Endothelial cell of umbilical vein (primary cell): ENCODE results near the gene MPEG1. TPM values are rescaled to one million over a fixed set of nuclear protein-coding genes. Genes with fewer than 3 reads are reported as not detected.

Experiments used
- BruUV-seq: library from RNA; stranded (reverse); fragments of 400-500 nt; replicated peaks from 2 replicates; lab custom pipeline; 2021; lab: Mats Ljungman, UMichigan
- CTCF ChIA-PET: fragments of 300-600, 350-600 bp; sonication (Branson Sonifier 250); formaldehyde crosslinking; loops from one replicate; lab custom pipeline; 2021; ENCODE audit warnings: antibody characterized with exemption, inconsistent platforms; lab: Charles Lee
- POLR2A ChIA-PET: fragments of 300-600, 350-600 bp; sonication (Branson Sonifier 250); formaldehyde crosslinking; loops from one replicate; lab custom pipeline; 2021; ENCODE audit warnings: antibody characterized with exemption, inconsistent platforms; lab: Charles Lee
- DNase-seq: peaks from one replicate; pipeline ENCODE4 v3.0.0-alpha.2; 2011; ENCODE audit warnings: low read depth, low spot score
- FAIRE-seq: peaks from 2 replicates; lab custom pipeline; 2011; peaks lifted over from hg19 to GRCh38; lab: Jason Lieb, UNC
- H2AFZ ChIP-seq: 2 replicates; pipeline ENCODE4 v1.6.0; 2012; ENCODE audit warnings: low read depth, low read length, control low read depth, inconsistent platforms
- H3K27ac ChIP-seq: 2 replicates; pipeline ENCODE4 v1.5.1; 2011; ENCODE audit warnings: low read depth, mild to moderate bottlenecking, control low read depth, low read length, moderate library complexity; ENCODE audit not compliant: insufficient read depth
- H3K27me3 ChIP-seq, 2 experiments: 2 replicates each; pipeline versions ENCODE4 v1.6.0 to v1.6.1; 2011; ENCODE audit warnings: low read length in 2 of 2, mixed read lengths in 1 of 2; ENCODE audit not compliant: control insufficient read depth in 2 of 2, insufficient read depth in 2 of 2
- H3K36me3 ChIP-seq, 2 experiments: 2 replicates in 1 of 2; 3 replicates in 1 of 2; pipeline ENCODE4 v1.5.1; 2011; ENCODE audit warnings: low read length in 2 of 2, mild to moderate bottlenecking in 1 of 2, moderate library complexity in 1 of 2; ENCODE audit not compliant: control insufficient read depth in 2 of 2, insufficient read depth in 2 of 2; ENCODE audit errors: extremely low read depth in 1 of 2
- H3K4me1 ChIP-seq: 3 replicates; pipeline ENCODE4 v1.5.1; 2011; ENCODE audit warnings: mild to moderate bottlenecking, low read length; ENCODE audit not compliant: control insufficient read depth, insufficient read depth; ENCODE audit errors: extremely low read depth
- H3K4me2 ChIP-seq: 2 replicates; pipeline ENCODE4 v1.6.1; 2011; ENCODE audit warnings: low read length, control low read depth, mixed read lengths; ENCODE audit not compliant: insufficient read depth
- H3K4me3 ChIP-seq, 3 experiments: fragments of 200-600 bp in 1 of 3; sonication (generic), shearing (Covaris generic) in 1 of 3; replicated peaks in 1 of 3; 2 replicates each; pipeline ENCODE4 v1.5.1; 2011 to 2016; ENCODE audit warnings: control low read depth in 3 of 3, low read length in 3 of 3, mild to moderate bottlenecking in 2 of 3, inconsistent platforms in 1 of 3, low read depth in 1 of 3, moderate library complexity in 1 of 3; ENCODE audit not compliant: insufficient read depth in 1 of 3
- H3K79me2 ChIP-seq: 2 replicates; pipeline ENCODE4 v1.6.0; 2012; ENCODE audit warnings: low read length, inconsistent platforms; ENCODE audit not compliant: control insufficient read depth, insufficient read depth
- H3K9ac ChIP-seq: replicated peaks from 2 replicates; pipeline ENCODE3; 2011; ENCODE audit warnings: low read length, control low read depth; ENCODE audit not compliant: insufficient read depth; ENCODE audit errors: extremely low read depth
- H3K9me1 ChIP-seq: replicated peaks from 3 replicates; pipeline ENCODE4 v1.6.0; 2011; ENCODE audit warnings: mild to moderate bottlenecking, low read length; ENCODE audit not compliant: control insufficient read depth, insufficient read depth; ENCODE audit errors: extremely low read depth
- H3K9me3 ChIP-seq: replicated peaks from 2 replicates; pipeline ENCODE4 v1.5.1; 2012; ENCODE audit warnings: low read length, inconsistent platforms; ENCODE audit not compliant: control insufficient read depth, insufficient read depth
- H4K20me1 ChIP-seq: replicated peaks from 2 replicates; pipeline ENCODE3; 2011; ENCODE audit warnings: mild to moderate bottlenecking, low read length; ENCODE audit not compliant: control insufficient read depth, insufficient read depth; ENCODE audit errors: extremely low read depth
- CTCF ChIP-seq, 2 donors: IDR thresholded peaks; 1 replicate in 1 of 2; 2 replicates in 1 of 2; pipeline ENCODE4 v1.5.1; 2011; ENCODE audit warnings: low read length in 2 of 2, mild to moderate bottlenecking in 2 of 2, moderate library complexity in 2 of 2, control low read depth in 1 of 2, inconsistent platforms in 1 of 2, low read depth in 1 of 2; ENCODE audit not compliant: insufficient read depth in 1 of 2; ENCODE audit errors: extremely low read depth in 1 of 2
- EZH2 ChIP-seq: IDR thresholded peaks from 2 replicates; pipeline ENCODE4 v1.6.1; 2012; ENCODE audit warnings: borderline replicate concordance, low read depth, mild to moderate bottlenecking, moderate library complexity, low read length, inconsistent platforms; ENCODE audit not compliant: severe bottlenecking
- FOS ChIP-seq: IDR thresholded peaks from 2 replicates; pipeline ENCODE4 v1.6.1; 2011; ENCODE audit warnings: mild to moderate bottlenecking, low read length, moderate library complexity, borderline replicate concordance; ENCODE audit not compliant: insufficient read depth
- GATA2 ChIP-seq: IDR thresholded peaks from 2 replicates; pipeline ENCODE4 v1.7.0; 2011; ENCODE audit warnings: low read depth, mild to moderate bottlenecking, moderate library complexity, mixed read lengths, low read length; ENCODE audit not compliant: insufficient read length, insufficient read depth
- JUN ChIP-seq: IDR thresholded peaks from 2 replicates; pipeline ENCODE4 v1.6.1; 2011; ENCODE audit warnings: borderline replicate concordance, low read depth; ENCODE audit not compliant: insufficient read length, insufficient read depth
- MAX ChIP-seq: IDR thresholded peaks from 2 replicates; pipeline ENCODE4 v1.6.1; 2011; ENCODE audit not compliant: insufficient read depth, insufficient read length
- MYC ChIP-seq: IDR thresholded peaks from one replicate; pipeline ENCODE4 v1.6.1; 2011; ENCODE audit warnings: mild to moderate bottlenecking, low read depth, low read length
- POLR2A ChIP-seq: IDR thresholded peaks from 2 replicates; pipeline ENCODE4 v1.6.1; 2012; ENCODE audit warnings: low read depth, mild to moderate bottlenecking, control low read depth, low read length
- POLR2AphosphoS5 ChIP-seq: IDR thresholded peaks from 2 replicates; pipeline ENCODE4 v1.6.1; 2012; ENCODE audit warnings: low read depth, mild to moderate bottlenecking, control low read depth, low read length, moderate library complexity; ENCODE audit not compliant: insufficient read depth
- dilution Hi-C: fragments of 300-500 bp; cut with MboI; formaldehyde crosslinking; loops from one replicate; pipeline ENCODE4 v1.15.0; 2019; ENCODE audit warnings: low sequenced_read_pairs; ENCODE audit not compliant: extremely low pct_ligation_motif_present
- intact Hi-C: fragments of 100-400 bp; cut with micrococcal nuclease; formaldehyde crosslinking; loops from one replicate; pipeline ENCODE4 v1.10.0; 2022
- polyA plus RNA-seq, 4 experiments: library from polyadenylated mRNA; depleted of rRNA in 3 of 4; stranded (reverse) in 3 of 4; unstranded in 1 of 4; fragments of >200 nt; gene quantifications; 2 replicates each; pipeline versions ENCODE4 v1.2.1 to v1.2.3, GENCODE V29; 2011 to 2012; ENCODE audit warnings: missing spikeins in 1 of 4
- total RNA-seq: library from RNA; stranded (reverse); gene quantifications from 2 replicates; pipeline ENCODE4 v1.2.3, GENCODE V29; 2021

MPEG1 gene
- total and polyA plus RNA-seq, 2 donors (not counting 3 experiments of a cell fraction or from before 2014, with no cell fraction given): not detected

GRCh38 chr11:59179121-59179520 is 33.6 kb downstream of the MPEG1 start:
- CTCF ChIA-PET: interaction anchor here (1.6 kb wide), 1 partner anchor 27 kb away, joined by 6 read pairs; no protein-coding TSS in a partner anchor
- intact Hi-C loops: no loop called here

More at GRCh38 chr11:59179121-59179520, 33.6 kb downstream of the MPEG1 start:
- POLR2A ChIA-PET: no interaction called here
- TF ChIP-seq EZH2: no peak
- no peak for TF ChIP-seq POLR2A
- no peak for TF ChIP-seq GATA2
- TF ChIP-seq CTCF (IDR thresholded peaks at IDR 0.05; ENCODE audit: extremely low read depth in 1 of 2, insufficient read depth in 1 of 2, low read depth in 1 of 2, low read length in 2 of 2): no peak
- no peak for TF ChIP-seq FOS
- no peak for TF ChIP-seq JUN
- no peak for TF ChIP-seq MAX
- TF ChIP-seq MYC: no peak
- no peak for TF ChIP-seq POLR2AphosphoS5
- H3K9me1 ChIP-seq: no peaks in the 10 kb centered on the region
- H3K4me1 ChIP-seq: no peaks in the 10 kb centered on the region
- dilution Hi-C loops: no loop called here
- H3K27me3 ChIP-seq: peaks cover 13 to 24% of the 10 kb centered on the region in 2 experiments
- H3K4me2 ChIP-seq: no peak overlapping the region
- FAIRE-seq (no peak), DNase-seq (no peak)
- no peak overlapping the region for H3K4me3 ChIP-seq
- H2AFZ ChIP-seq: no peak overlapping the region
- no peak overlapping the region for H3K27ac ChIP-seq
- no peaks in the 10 kb centered on the region for H3K36me3 ChIP-seq
- H3K9me3 ChIP-seq: no peaks in the 10 kb centered on the region
- no peaks in the 10 kb centered on the region for H4K20me1 ChIP-seq
- H3K79me2 ChIP-seq: no peaks in the 10 kb centered on the region
- no TSS peak for BruUV-seq
- no peak overlapping the region for H3K9ac ChIP-seq
